Transverse colon (tissue), 4 donors: ENCODE data around the gene MAP3K12.

Source experiments
- CTCF ChIP-seq, 5 experiments: fragments of 200-600 bp in 3 of 5; fragments of 450-650 bp in 2 of 5; sonication (generic) in 3 of 5; IDR thresholded peaks; 1 replicate in 2 of 5; 2 replicates in 3 of 5; pipeline ENCODE4 v1.5.1; 2016 to 2017; ENCODE audit warnings: antibody characterized with exemption in 5 of 5, inconsistent platforms in 3 of 5, mild to moderate bottlenecking in 2 of 5, moderate library complexity in 1 of 5
- EP300 ChIP-seq: sonication (generic); formaldehyde crosslinking; IDR thresholded peaks from one replicate; pipeline ENCODE4 v1.6.1; 2017; ENCODE audit warnings: antibody characterized with exemption, low read depth
- POLR2A ChIP-seq: fragments of 450-650 bp; IDR thresholded peaks from one replicate; pipeline ENCODE4 v1.6.1; 2016; ENCODE audit warnings: antibody characterized with exemption, mild to moderate bottlenecking, moderate library complexity
- POLR2AphosphoS5 ChIP-seq, 3 donors: sonication (generic); formaldehyde crosslinking; IDR thresholded peaks; one replicate each; pipeline ENCODE4 v1.6.1; 2016; ENCODE audit warnings: antibody characterized with exemption in 3 of 3

GRCh38 chr12:53502983-53503728, 3.9 kb upstream of the MAP3K12 start:
- TF ChIP-seq CTCF (IDR thresholded peaks at IDR 0.05) (no peak), POLR2A (no peak), POLR2AphosphoS5 (IDR thresholded peaks at IDR 0.05) (no peak), EP300 (no peak)
